Endothelial cell of umbilical vein (primary cell): ENCODE measurements around the gene PNMA1. TPM values are rescaled to one million over a fixed set of nuclear protein-coding genes. Genes with fewer than 3 reads are reported as not detected.

Experiments
- BruUV-seq: library from RNA; stranded (reverse); fragments of 400-500 nt; replicated peaks from 2 replicates; lab custom pipeline; 2021; lab: Mats Ljungman, UMichigan
- CTCF ChIA-PET: fragments of 300-600, 350-600 bp; sonication (Branson Sonifier 250); formaldehyde crosslinking; loops from one replicate; lab custom pipeline; 2021; ENCODE audit warnings: antibody characterized with exemption, inconsistent platforms; lab: Charles Lee
- POLR2A ChIA-PET: fragments of 300-600, 350-600 bp; sonication (Branson Sonifier 250); formaldehyde crosslinking; loops from one replicate; lab custom pipeline; 2021; ENCODE audit warnings: antibody characterized with exemption, inconsistent platforms; lab: Charles Lee
- DNase-seq: peaks from one replicate; pipeline ENCODE4 v3.0.0-alpha.2; 2011; ENCODE audit warnings: low read depth, low spot score
- FAIRE-seq: peaks from 2 replicates; lab custom pipeline; 2011; peaks lifted over from hg19 to GRCh38; lab: Jason Lieb, UNC
- H2AFZ ChIP-seq: 2 replicates; pipeline ENCODE4 v1.6.0; 2012; ENCODE audit warnings: low read depth, low read length, control low read depth, inconsistent platforms
- H3K27ac ChIP-seq: 2 replicates; pipeline ENCODE4 v1.5.1; 2011; ENCODE audit warnings: low read depth, mild to moderate bottlenecking, control low read depth, low read length, moderate library complexity; ENCODE audit not compliant: insufficient read depth
- H3K27me3 ChIP-seq, 2 experiments: 2 replicates each; pipeline versions ENCODE4 v1.6.0 to v1.6.1; 2011; ENCODE audit warnings: low read length in 2 of 2, mixed read lengths in 1 of 2; ENCODE audit not compliant: control insufficient read depth in 2 of 2, insufficient read depth in 2 of 2
- H3K36me3 ChIP-seq, 2 experiments: 2 replicates in 1 of 2; 3 replicates in 1 of 2; pipeline ENCODE4 v1.5.1; 2011; ENCODE audit warnings: low read length in 2 of 2, mild to moderate bottlenecking in 1 of 2, moderate library complexity in 1 of 2; ENCODE audit not compliant: control insufficient read depth in 2 of 2, insufficient read depth in 2 of 2; ENCODE audit errors: extremely low read depth in 1 of 2
- H3K4me1 ChIP-seq: 3 replicates; pipeline ENCODE4 v1.5.1; 2011; ENCODE audit warnings: mild to moderate bottlenecking, low read length; ENCODE audit not compliant: control insufficient read depth, insufficient read depth; ENCODE audit errors: extremely low read depth
- H3K4me2 ChIP-seq: 2 replicates; pipeline ENCODE4 v1.6.1; 2011; ENCODE audit warnings: low read length, control low read depth, mixed read lengths; ENCODE audit not compliant: insufficient read depth
- H3K4me3 ChIP-seq, 3 experiments: fragments of 200-600 bp in 1 of 3; sonication (generic), shearing (Covaris generic) in 1 of 3; replicated peaks in 1 of 3; 2 replicates each; pipeline ENCODE4 v1.5.1; 2011 to 2016; ENCODE audit warnings: control low read depth in 3 of 3, low read length in 3 of 3, mild to moderate bottlenecking in 2 of 3, inconsistent platforms in 1 of 3, low read depth in 1 of 3, moderate library complexity in 1 of 3; ENCODE audit not compliant: insufficient read depth in 1 of 3
- H3K79me2 ChIP-seq: 2 replicates; pipeline ENCODE4 v1.6.0; 2012; ENCODE audit warnings: low read length, inconsistent platforms; ENCODE audit not compliant: control insufficient read depth, insufficient read depth
- H3K9ac ChIP-seq: replicated peaks from 2 replicates; pipeline ENCODE3; 2011; ENCODE audit warnings: low read length, control low read depth; ENCODE audit not compliant: insufficient read depth; ENCODE audit errors: extremely low read depth
- H3K9me1 ChIP-seq: replicated peaks from 3 replicates; pipeline ENCODE4 v1.6.0; 2011; ENCODE audit warnings: mild to moderate bottlenecking, low read length; ENCODE audit not compliant: control insufficient read depth, insufficient read depth; ENCODE audit errors: extremely low read depth
- H3K9me3 ChIP-seq: replicated peaks from 2 replicates; pipeline ENCODE4 v1.5.1; 2012; ENCODE audit warnings: low read length, inconsistent platforms; ENCODE audit not compliant: control insufficient read depth, insufficient read depth
- H4K20me1 ChIP-seq: replicated peaks from 2 replicates; pipeline ENCODE3; 2011; ENCODE audit warnings: mild to moderate bottlenecking, low read length; ENCODE audit not compliant: control insufficient read depth, insufficient read depth; ENCODE audit errors: extremely low read depth
- CTCF ChIP-seq, 2 donors: IDR thresholded peaks; 1 replicate in 1 of 2; 2 replicates in 1 of 2; pipeline ENCODE4 v1.5.1; 2011; ENCODE audit warnings: low read length in 2 of 2, mild to moderate bottlenecking in 2 of 2, moderate library complexity in 2 of 2, control low read depth in 1 of 2, inconsistent platforms in 1 of 2, low read depth in 1 of 2; ENCODE audit not compliant: insufficient read depth in 1 of 2; ENCODE audit errors: extremely low read depth in 1 of 2
- EZH2 ChIP-seq: IDR thresholded peaks from 2 replicates; pipeline ENCODE4 v1.6.1; 2012; ENCODE audit warnings: borderline replicate concordance, low read depth, mild to moderate bottlenecking, moderate library complexity, low read length, inconsistent platforms; ENCODE audit not compliant: severe bottlenecking
- FOS ChIP-seq: IDR thresholded peaks from 2 replicates; pipeline ENCODE4 v1.6.1; 2011; ENCODE audit warnings: mild to moderate bottlenecking, low read length, moderate library complexity, borderline replicate concordance; ENCODE audit not compliant: insufficient read depth
- POLR2A ChIP-seq: IDR thresholded peaks from 2 replicates; pipeline ENCODE4 v1.6.1; 2012; ENCODE audit warnings: low read depth, mild to moderate bottlenecking, control low read depth, low read length
- POLR2AphosphoS5 ChIP-seq: IDR thresholded peaks from 2 replicates; pipeline ENCODE4 v1.6.1; 2012; ENCODE audit warnings: low read depth, mild to moderate bottlenecking, control low read depth, low read length, moderate library complexity; ENCODE audit not compliant: insufficient read depth
- dilution Hi-C: fragments of 300-500 bp; cut with MboI; formaldehyde crosslinking; loops from one replicate; pipeline ENCODE4 v1.15.0; 2019; ENCODE audit warnings: low sequenced_read_pairs; ENCODE audit not compliant: extremely low pct_ligation_motif_present
- intact Hi-C: fragments of 100-400 bp; cut with micrococcal nuclease; formaldehyde crosslinking; loops from one replicate; pipeline ENCODE4 v1.10.0; 2022
- polyA plus RNA-seq, 4 experiments: library from polyadenylated mRNA; depleted of rRNA in 3 of 4; stranded (reverse) in 3 of 4; unstranded in 1 of 4; fragments of >200 nt; gene quantifications; 2 replicates each; pipeline versions ENCODE4 v1.2.1 to v1.2.3, GENCODE V29; 2011 to 2012; ENCODE audit warnings: missing spikeins in 1 of 4
- total RNA-seq: library from RNA; stranded (reverse); gene quantifications from 2 replicates; pipeline ENCODE4 v1.2.3, GENCODE V29; 2021

PNMA1 gene
- total and polyA plus RNA-seq, 2 donors (not counting 3 experiments of a cell fraction or from before 2014, with no cell fraction given), result 29.8 to 82.6 TPM

DNA sequence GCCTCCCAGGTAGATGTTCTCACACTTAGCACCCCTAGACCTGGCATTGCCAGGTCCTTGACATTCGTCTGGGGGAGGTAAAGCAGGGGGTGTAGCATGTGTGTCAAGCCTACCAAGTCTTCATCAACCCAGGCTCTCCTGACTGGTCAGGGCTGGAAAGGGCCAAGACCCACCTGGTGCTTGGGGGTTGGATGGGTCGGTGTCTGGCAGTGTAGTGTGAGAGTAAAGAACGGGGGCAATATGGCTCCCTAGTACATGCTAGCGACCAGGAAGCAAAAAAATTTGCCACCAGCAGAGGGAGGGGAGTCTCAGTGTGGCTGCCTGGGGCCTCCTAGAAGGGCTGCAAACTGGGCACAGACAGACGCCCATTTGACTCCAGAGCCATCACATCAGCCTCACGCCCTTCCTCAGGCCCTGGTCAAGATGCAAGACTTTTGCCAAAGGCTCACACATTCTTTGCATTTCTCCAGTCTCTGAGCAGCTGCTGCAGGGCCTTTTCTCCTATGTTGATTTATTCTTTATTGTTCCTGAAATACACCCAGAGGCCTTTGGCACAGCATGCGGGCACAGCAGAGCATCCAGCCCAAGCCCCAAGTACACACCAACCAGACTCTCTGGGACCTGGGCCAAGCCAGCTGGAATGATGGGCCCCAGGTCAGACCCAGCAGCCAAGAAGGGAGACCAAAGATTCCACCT, 38.3 kb upstream of the PNMA1 start:
- no peak overlapping the region for H2AFZ ChIP-seq
- no peaks in the 10 kb centered on the region for H3K36me3 ChIP-seq
- CTCF ChIA-PET, result interaction anchor here (3.6 to 10.8 kb wide), 4 partner anchors 10 to 74 kb away, joined by 17 to 245 read pairs (median 54); no protein-coding TSS in a partner anchor
- POLR2A ChIA-PET, result interaction anchor here (1.0 to 4.0 kb wide), 4 partner anchors 8 to 24 kb away, joined by 3 to 31 read pairs (median 9); no protein-coding TSS in a partner anchor
- H3K27ac ChIP-seq, result peak overlapping the region; percentile 99
- peak overlapping the region; percentile 49 for H3K4me2 ChIP-seq
- peak overlapping the region; percentile 83 for H3K9ac ChIP-seq
- no peaks in the 10 kb centered on the region for H3K9me3 ChIP-seq
- peaks cover 75% of the 10 kb centered on the region for H3K4me1 ChIP-seq
- H3K9me1 ChIP-seq, result no peaks in the 10 kb centered on the region
- DNase-seq (peak; percentile 80), FAIRE-seq (peak; percentile 72)
- intact Hi-C loops, result loop anchor here (2.0 to 5.0 kb wide), 3 partner anchors 34 to 134 kb away; partner anchors contain the start of genes PNMA1 and ZNF410
- peaks cover 89% of the 10 kb centered on the region for H3K79me2 ChIP-seq
- no peaks in the 10 kb centered on the region for H3K27me3 ChIP-seq
- dilution Hi-C loops, result no loop called here
- BruUV-seq, result no TSS peak
- peak; percentile 64 for TF ChIP-seq POLR2AphosphoS5
- TF ChIP-seq CTCF (IDR thresholded peaks at IDR 0.05; ENCODE audit: extremely low read depth in 1 of 2, insufficient read depth in 1 of 2, low read depth in 1 of 2, low read length in 2 of 2), result peak; percentile 32 to 45
- no peak for TF ChIP-seq EZH2
- TF ChIP-seq POLR2A, result peak; percentile 13
- TF ChIP-seq FOS, result no peak
- H4K20me1 ChIP-seq, result no peaks in the 10 kb centered on the region
- no peak overlapping the region for H3K4me3 ChIP-seq
